ENCODE results near the gene MUC20. TPM values are rescaled to one million over a fixed set of nuclear protein-coding genes. Genes with fewer than 3 reads are reported as not detected.
"Not testable (repeated sequence)": the region's sequence is repeated elsewhere in the genome, so short reads cannot be mapped to it uniquely, and the experiment has no call there.

MUC20 gene
- total and polyA plus RNA-seq, 11 donors, result 0.21 to 8.4 (median 3.2) TPM

DNA sequence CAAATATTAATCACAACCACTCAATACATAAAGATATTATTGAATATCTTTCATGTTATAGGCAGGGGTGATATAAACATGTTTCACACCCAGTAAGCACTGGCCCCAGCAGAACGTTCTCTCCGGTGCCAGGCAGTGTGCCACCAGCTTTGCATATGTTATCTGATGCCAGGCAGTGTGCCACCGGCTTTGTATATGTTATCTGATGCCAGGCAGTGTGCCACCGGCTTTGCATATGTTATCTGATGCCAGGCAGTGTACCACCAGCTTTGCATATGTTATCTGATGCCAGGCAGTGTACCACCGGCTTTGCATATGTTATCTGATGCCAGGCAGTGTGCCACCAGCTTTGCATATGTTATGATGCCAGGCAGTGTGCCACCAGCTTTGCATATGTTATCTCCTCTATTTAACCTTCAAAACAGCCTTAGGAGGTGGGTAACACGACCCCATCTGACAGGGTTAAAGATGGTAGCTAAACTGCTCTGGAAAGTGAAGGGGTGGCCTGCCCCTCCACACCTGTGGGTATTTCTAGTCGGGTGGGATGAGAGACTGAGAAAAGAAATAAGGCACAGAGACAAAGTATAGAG, 6.9 kb downstream of the MUC20 start:
- no peak overlapping the region for H3K4me3 ChIP-seq
- H3K27me3 ChIP-seq, result peaks cover 0 to 14% (median 0%) of the 10 kb centered on the region in 9 donors
- ATAC-seq (no peak), DNase-seq (no peak)
- H3K4me1 ChIP-seq, result no peaks in the 10 kb centered on the region
- no peak overlapping the region for H3K27ac ChIP-seq
- 59 to 78% (median 65%) methylated on average over 7 of the region's 7 CpGs for WGBS, 4 donors
- intact Hi-C loops (cut with DNase I), result loop anchor here in 3 of 10 donors (2.0 to 10.0 kb wide), 2 partner anchors 17 to 113 kb away; no protein-coding TSS in a partner anchor
- no peaks in the 10 kb centered on the region for H3K9me3 ChIP-seq
- no peak for TF ChIP-seq POLR2A (IDR thresholded peaks at IDR 0.05)
- TF ChIP-seq, protein P1, sequence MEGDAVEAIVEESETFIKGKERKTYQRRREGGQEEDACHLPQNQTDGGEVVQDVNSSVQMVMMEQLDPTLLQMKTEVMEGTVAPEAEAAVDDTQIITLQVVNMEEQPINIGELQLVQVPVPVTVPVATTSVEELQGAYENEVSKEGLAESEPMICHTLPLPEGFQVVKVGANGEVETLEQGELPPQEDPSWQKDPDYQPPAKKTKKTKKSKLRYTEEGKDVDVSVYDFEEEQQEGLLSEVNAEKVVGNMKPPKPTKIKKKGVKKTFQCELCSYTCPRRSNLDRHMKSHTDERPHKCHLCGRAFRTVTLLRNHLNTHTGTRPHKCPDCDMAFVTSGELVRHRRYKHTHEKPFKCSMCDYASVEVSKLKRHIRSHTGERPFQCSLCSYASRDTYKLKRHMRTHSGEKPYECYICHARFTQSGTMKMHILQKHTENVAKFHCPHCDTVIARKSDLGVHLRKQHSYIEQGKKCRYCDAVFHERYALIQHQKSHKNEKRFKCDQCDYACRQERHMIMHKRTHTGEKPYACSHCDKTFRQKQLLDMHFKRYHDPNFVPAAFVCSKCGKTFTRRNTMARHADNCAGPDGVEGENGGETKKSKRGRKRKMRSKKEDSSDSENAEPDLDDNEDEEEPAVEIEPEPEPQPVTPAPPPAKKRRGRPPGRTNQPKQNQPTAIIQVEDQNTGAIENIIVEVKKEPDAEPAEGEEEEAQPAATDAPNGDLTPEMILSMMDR (IDR thresholded peaks at IDR 0.05), result no peak
- peaks cover 0 to 33% (median 0%) of the 10 kb centered on the region in 9 donors for H3K36me3 ChIP-seq

DNA sequence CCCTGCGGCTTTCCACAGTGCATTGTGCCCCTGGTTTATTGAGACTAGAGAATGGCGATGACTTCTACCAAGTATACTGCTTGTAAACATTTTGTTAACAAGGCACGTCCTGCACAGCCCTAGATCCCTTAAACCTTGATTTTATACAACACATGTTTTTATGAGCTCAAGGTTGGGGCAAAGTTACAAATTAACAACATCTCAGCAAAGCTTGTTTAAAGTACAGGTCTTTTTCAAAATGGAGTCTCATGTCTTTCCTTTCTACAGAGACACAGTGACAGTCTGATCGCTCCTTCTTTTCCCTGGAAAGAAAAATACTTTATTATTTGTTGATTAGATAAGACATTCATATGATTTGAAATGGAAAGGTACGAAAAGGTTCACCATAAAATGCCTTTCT, 8.0 kb downstream of the MUC20 start:
- ATAC-seq, H3K4me1 ChIP-seq, H3K4me3 ChIP-seq, H3K27ac ChIP-seq, DNase-seq, H3K9me3 ChIP-seq: not testable (repeated sequence)
- WGBS, 4 donors, result 89 to 97% (median 95%) methylated on average over 4 to 5 of the region's 5 CpGs
- intact Hi-C loops (cut with DNase I), result loop anchor here in 3 of 10 donors (2.0 to 10.0 kb wide), 2 partner anchors 16 to 114 kb away; no protein-coding TSS in a partner anchor
- H3K27me3 ChIP-seq, result peaks cover 0 to 14% (median 0%) of the 10 kb centered on the region in 9 donors
- H3K36me3 ChIP-seq, result peaks cover 0 to 42% (median 0%) of the 10 kb centered on the region in 9 donors

DNA sequence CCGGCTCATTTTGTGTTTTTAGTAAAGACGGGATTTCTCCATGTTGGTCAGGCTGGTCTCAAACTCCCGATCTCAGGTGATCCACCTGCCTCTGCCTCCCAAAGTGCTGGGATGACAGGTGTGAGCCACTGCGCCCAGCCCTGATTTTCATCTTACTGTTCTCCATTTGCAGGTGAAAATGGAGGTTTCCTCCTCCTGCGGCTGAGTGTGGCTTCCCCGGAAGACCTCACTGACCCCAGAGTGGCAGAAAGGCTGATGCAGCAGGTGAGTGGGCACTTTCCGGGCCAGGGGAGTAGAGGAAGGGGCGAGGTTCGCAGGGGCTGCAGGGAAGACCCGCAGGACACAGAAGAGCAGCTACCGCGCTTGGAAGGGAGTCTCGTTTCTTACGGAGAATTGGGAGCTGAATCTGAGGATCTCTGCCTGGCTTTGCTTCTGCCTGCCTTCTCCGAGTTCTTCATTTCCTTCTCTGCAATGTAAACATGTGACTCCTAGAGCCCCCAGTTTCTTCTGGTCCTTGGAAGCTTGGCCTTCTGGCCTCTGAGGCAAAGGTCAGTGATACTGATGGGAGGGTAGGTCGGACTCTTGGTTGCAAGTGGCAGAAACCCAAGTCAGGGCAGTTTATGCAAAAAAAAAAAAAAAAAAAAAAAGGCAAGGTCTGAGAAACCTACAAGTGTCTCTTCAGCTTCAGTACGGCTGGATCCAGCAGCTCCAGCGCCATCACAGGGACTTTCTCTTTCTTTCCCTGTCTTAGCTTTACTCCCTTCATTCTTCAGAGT, 8.9 kb downstream of the MUC20 start:
- intact Hi-C loops (cut with DNase I), result loop anchor here in 3 of 10 donors (2.0 to 10.0 kb wide), 2 partner anchors 15 to 115 kb away; no protein-coding TSS in a partner anchor
- 86 to 95% (median 87%) methylated on average over 18 of the region's 18 CpGs for WGBS, 4 donors
- Histone ChIP-seq H3K27me3 (peaks cover 0 to 14% (median 0%) of the 10 kb centered on the region in 9 donors), H3K27ac (no peak overlapping the region), H3K36me3 (peaks cover 0 to 46% (median 0%) of the 10 kb centered on the region in 9 donors), H3K4me3 (no peak overlapping the region), H3K9me3 (no peaks in the 10 kb centered on the region), H3K4me1 (peaks cover 0 to 4% (median 0%) of the 10 kb centered on the region in 12 donors)
- DNase-seq (peak in 1 of 5 donors; percentile 22), ATAC-seq (no peak)
- TF ChIP-seq POLR2A (IDR thresholded peaks at IDR 0.05), result no peak
- TF ChIP-seq, protein P1 (IDR thresholded peaks at IDR 0.05), result no peak

DNA sequence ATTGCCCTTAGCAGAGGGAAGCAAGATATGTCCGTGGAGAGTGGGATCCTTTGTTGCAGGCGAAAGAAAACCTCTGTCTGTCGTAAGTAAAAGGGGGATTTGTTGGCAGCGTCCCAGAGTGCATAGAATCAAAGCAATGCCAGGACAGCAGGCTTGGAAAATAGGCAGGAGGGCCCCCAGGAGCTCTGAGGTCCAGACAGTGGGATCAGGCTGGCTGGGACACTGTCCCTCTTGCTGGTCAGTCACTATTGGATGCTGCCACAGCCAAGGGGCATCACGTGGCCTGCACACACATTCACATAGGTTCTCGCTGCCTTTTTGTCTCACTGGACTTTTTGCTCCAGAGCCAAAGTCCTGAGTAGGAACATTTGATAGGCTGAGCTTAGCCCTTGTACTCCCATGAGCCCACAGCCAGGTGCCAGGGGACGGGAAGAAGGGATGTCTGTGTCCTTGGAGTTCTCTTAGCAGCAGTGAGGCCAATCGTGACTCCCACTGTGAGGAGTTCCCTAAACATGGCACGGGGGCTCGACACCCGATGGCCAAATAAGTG, 10.7 kb downstream of the MUC20 start:
- TF ChIP-seq, protein P1 (IDR thresholded peaks at IDR 0.05), result no peak
- Histone ChIP-seq H3K9me3 (no peaks in the 10 kb centered on the region), H3K36me3 (peaks cover 0 to 61% (median 0%) of the 10 kb centered on the region in 9 donors), H3K4me1 (peaks cover 0 to 4% (median 0%) of the 10 kb centered on the region in 12 donors), H3K27me3 (peaks cover 0 to 14% (median 0%) of the 10 kb centered on the region in 9 donors), H3K27ac (no peak overlapping the region), H3K4me3 (no peak overlapping the region)
- 89 to 94% (median 93%) methylated on average over 11 of the region's 11 CpGs for WGBS, 4 donors
- ATAC-seq (peak in 1 of 4 donors; percentile 11), DNase-seq (peak in 1 of 5 donors; percentile 21)
- intact Hi-C loops (cut with DNase I), result no loop called here
